HCT116 (cell line): ENCODE data around the gene MRGPRX4. TPM values are rescaled to one million over a fixed set of nuclear protein-coding genes. Genes with fewer than 3 reads are reported as not detected.
"Not testable (repeated sequence)": the region's sequence is repeated elsewhere in the genome, so short reads cannot be mapped to it uniquely, and the experiment has no call there.

Experiments used
- ATAC-seq: fragments of 200-7000 bp; cut with Tn5 transposase; 2 replicates; pipeline ENCODE4 v1.9.1; 2020; ENCODE audit warnings: mild to moderate bottlenecking, moderate library complexity
- BruUV-seq: library from RNA; stranded (reverse); fragments of 400-500 nt; replicated peaks from 2 replicates; lab custom pipeline; 2021; lab: Mats Ljungman, UMichigan
- CTCF ChIA-PET: fragments of 300-600 bp; sonication (Branson Sonifier 250); formaldehyde crosslinking; loops from one replicate; lab custom pipeline; 2021; ENCODE audit warnings: antibody characterized with exemption; lab: Charles Lee
- POLR2A ChIA-PET: fragments of 300-600, 350-600 bp; sonication (Branson Sonifier 250); formaldehyde crosslinking; loops from one replicate; lab custom pipeline; 2021; ENCODE audit warnings: antibody characterized with exemption; lab: Charles Lee
- RAD21 ChIA-PET, 2 experiments: fragments of 300-600 bp; sonication (Branson Sonifier 250); formaldehyde crosslinking; loops; one replicate each; lab custom pipeline; 2023; ENCODE audit warnings: low total read pairs in 2 of 2; ENCODE audit not compliant: uncharacterized antibody in 2 of 2, unreplicated experiment in 2 of 2, low non-redundant PET in 1 of 2; lab: Charles Lee
- DNase-seq: peaks from one replicate; pipeline ENCODE4 v3.0.0-alpha.2; 2010; ENCODE audit warnings: low read depth, low spot score
- H2AFZ ChIP-seq: fragments of 200-600 bp; shearing (Covaris generic), sonication (generic); 2 replicates; pipeline ENCODE4 v1.6.1; 2017; ENCODE audit warnings: low read depth, mixed run types, mixed read lengths, antibody characterized with exemption, low read length; ENCODE audit not compliant: poor library complexity, severe bottlenecking
- H3K27ac ChIP-seq: 2 replicates; pipeline ENCODE4 v1.5.1; 2012; ENCODE audit warnings: low read depth, low read length
- H3K27me3 ChIP-seq: fragments of 200-600 bp; sonication (generic); 2 replicates; pipeline ENCODE4 v1.6.1; 2016; ENCODE audit warnings: mixed run types, low read length, mixed read lengths; ENCODE audit not compliant: insufficient read depth
- H3K36me3 ChIP-seq, 2 experiments: fragments of 200-500 bp in 1 of 2; fragments of 200-600 bp in 1 of 2; sonication (Bioruptor generic) in 1 of 2; sonication (generic) in 1 of 2; 2 replicates each; pipeline versions ENCODE4 v1.5.1 to v1.6.1; 2014 to 2016; ENCODE audit warnings: low read length in 2 of 2, inconsistent platforms in 1 of 2, mixed read lengths in 1 of 2, mixed run types in 1 of 2; ENCODE audit not compliant: insufficient read depth in 2 of 2, control insufficient read depth in 1 of 2
- H3K4me1 ChIP-seq, 2 experiments: fragments of 200-600 bp in 1 of 2; sonication (generic) in 1 of 2; 2 replicates each; pipeline versions ENCODE4 v1.5.1 to v1.6.1; 2012 to 2017; ENCODE audit warnings: low read length in 2 of 2, inconsistent platforms in 1 of 2, mild to moderate bottlenecking in 1 of 2, mixed read lengths in 1 of 2, mixed run types in 1 of 2, moderate library complexity in 1 of 2; ENCODE audit not compliant: insufficient read depth in 2 of 2, control insufficient read depth in 1 of 2
- H3K4me2 ChIP-seq: fragments of 200-600 bp; sonication (generic); 2 replicates; pipeline ENCODE4 v1.6.1; 2017; ENCODE audit warnings: mixed run types, low read length, mixed read lengths
- H3K4me3 ChIP-seq, 2 experiments: fragments of 200-600 bp in 1 of 2; sonication (generic) in 1 of 2; replicated peaks in 1 of 2; 2 replicates each; pipeline ENCODE4 v1.5.1; 2011 to 2016; ENCODE audit warnings: low read length in 2 of 2, control low read depth in 1 of 2, low read depth in 1 of 2, mild to moderate bottlenecking in 1 of 2, mixed read lengths in 1 of 2, mixed run types in 1 of 2
- H3K79me2 ChIP-seq: fragments of 200-600 bp; sonication (generic); 2 replicates; pipeline ENCODE4 v1.6.1; 2017; ENCODE audit warnings: mild to moderate bottlenecking, mixed run types, low read length, moderate library complexity, mixed read lengths; ENCODE audit not compliant: insufficient read depth
- H3K9ac ChIP-seq: fragments of 200-600 bp; sonication (generic); 2 replicates; pipeline ENCODE4 v1.6.1; 2016; ENCODE audit warnings: low read length, mixed read lengths
- H3K9me2 ChIP-seq: fragments of 200-600 bp; sonication (generic), shearing (Covaris generic); 2 replicates; pipeline ENCODE4 v1.6.1; 2017; ENCODE audit warnings: mixed run types, mild to moderate bottlenecking, moderate library complexity; ENCODE audit not compliant: insufficient read depth
- H3K9me3 ChIP-seq, 2 experiments: fragments of 200-500 bp in 1 of 2; fragments of 200-600 bp in 1 of 2; sonication (Bioruptor generic) in 1 of 2; sonication (generic) in 1 of 2; 2 replicates each; pipeline ENCODE4 v1.6.1; 2014 to 2017; ENCODE audit warnings: low read length in 2 of 2, mixed read lengths in 2 of 2, inconsistent platforms in 1 of 2, low read depth in 1 of 2, mild to moderate bottlenecking in 1 of 2, mixed run types in 1 of 2, moderate library complexity in 1 of 2; ENCODE audit not compliant: control insufficient read depth in 1 of 2, insufficient read depth in 1 of 2
- H4K20me1 ChIP-seq: fragments of 200-600 bp; sonication (generic), shearing (Covaris generic); 2 replicates; pipeline ENCODE4 v1.6.1; 2017; ENCODE audit warnings: mixed run types, mild to moderate bottlenecking, moderate library complexity; ENCODE audit not compliant: insufficient read depth
- CBX3 ChIP-seq: IDR thresholded peaks from 2 replicates; pipeline ENCODE4 v1.6.1; 2012; ENCODE audit warnings: low read depth
- CEBPB ChIP-seq: IDR thresholded peaks from 2 replicates; pipeline ENCODE4 v1.6.1; 2012; ENCODE audit warnings: low read depth
- EGR1 ChIP-seq: IDR thresholded peaks from 2 replicates; pipeline ENCODE4 v1.6.1; 2012; ENCODE audit warnings: low read depth
- ELF1 ChIP-seq: IDR thresholded peaks from 2 replicates; pipeline ENCODE4 v1.6.1; 2012; ENCODE audit warnings: low read depth, borderline replicate concordance
- EZH2 ChIP-seq: fragments of 200-600 bp; sonication (generic); IDR thresholded peaks from 2 replicates; pipeline ENCODE4 v1.6.1; 2017; ENCODE audit warnings: antibody characterized with exemption, mixed run types
- EZH2phosphoT487 ChIP-seq: fragments of 200-600 bp; IDR thresholded peaks from 2 replicates; pipeline ENCODE4 v1.6.1; 2018; ENCODE audit warnings: antibody characterized with exemption, borderline replicate concordance
- JUND ChIP-seq: IDR thresholded peaks from 2 replicates; pipeline ENCODE4 v1.6.1; 2012
- MAX ChIP-seq: IDR thresholded peaks from 2 replicates; pipeline ENCODE4 v1.6.1; 2012
- POLR2A ChIP-seq: IDR thresholded peaks from 2 replicates; pipeline ENCODE4 v1.7.0; 2011; ENCODE audit warnings: borderline replicate concordance; ENCODE audit not compliant: insufficient read depth, insufficient read length; ENCODE audit errors: extremely low read depth
- POLR2AphosphoS5 ChIP-seq: IDR thresholded peaks from 2 replicates; pipeline ENCODE4 v1.6.1; 2011; ENCODE audit warnings: mild to moderate bottlenecking, low read depth, low read length, moderate library complexity
- REST ChIP-seq: IDR thresholded peaks from 2 replicates; pipeline ENCODE4 v1.6.1; 2012; ENCODE audit warnings: low read depth
- SIN3A ChIP-seq: IDR thresholded peaks from 2 replicates; pipeline ENCODE4 v1.6.1; 2012; ENCODE audit warnings: low read depth
- SP1 ChIP-seq: IDR thresholded peaks from 2 replicates; pipeline ENCODE4 v1.6.1; 2012; ENCODE audit warnings: low read depth
- SRF ChIP-seq: IDR thresholded peaks from 2 replicates; pipeline ENCODE4 v1.6.1; 2012; ENCODE audit warnings: low read depth
- YY1 ChIP-seq: IDR thresholded peaks from 2 replicates; pipeline ENCODE4 v1.6.1; 2011; ENCODE audit warnings: low read length, low read depth, moderate library complexity, mild to moderate bottlenecking; ENCODE audit not compliant: insufficient replicate concordance; ENCODE audit errors: extremely low read depth
- ZFX ChIP-seq: fragments of 450-650 bp; IDR thresholded peaks from 2 replicates; pipeline ENCODE4 v1.6.1; 2017
- intact Hi-C: fragments of 100-400 bp; cut with micrococcal nuclease; formaldehyde crosslinking; loops from 2 replicates; pipeline ENCODE4 v1.10.0; 2022
- total RNA-seq: library from RNA; stranded (reverse); gene quantifications from one replicate; pipeline ENCODE4 v1.2.1, GENCODE V29; 2021; ENCODE audit not compliant: unreplicated experiment

The MRGPRX4 gene
- total RNA-seq, 1 experiment from 2014 or later = not detected

GRCh38 chr11:18188796-18189195 lies 16.2 kb downstream of the MRGPRX4 start (continued):
- TF ChIP-seq EZH2 = no peak
- TF ChIP-seq, all 23 proteins: peak for 0

- ATAC-seq, H3K27ac ChIP-seq, BruUV-seq, H3K79me2 ChIP-seq, RAD21 ChIA-PET, H3K4me1 ChIP-seq, H3K9ac ChIP-seq, intact Hi-C loops, CTCF ChIA-PET, DNase-seq, H3K9me3 ChIP-seq, H2AFZ ChIP-seq, POLR2A ChIA-PET, H3K4me2 ChIP-seq, H4K20me1 ChIP-seq, H3K4me3 ChIP-seq, H3K36me3 ChIP-seq, H3K9me2 ChIP-seq: not testable (repeated sequence)
- peaks cover 22% of the 10 kb centered on the region for H3K27me3 ChIP-seq
These were observed 17.0 kb downstream of the MRGPRX4 start for GRCh38 chr11:18189476-18190245.

- Histone ChIP-seq H3K79me2 (no peaks in the 10 kb centered on the region), H3K4me2 (no peak overlapping the region), H3K4me3 (no peak overlapping the region), H3K9ac (no peak overlapping the region), H3K4me1 (no peaks in the 10 kb centered on the region), H3K27me3 (peaks cover 13% of the 10 kb centered on the region), H3K36me3 (no peaks in the 10 kb centered on the region), H3K9me2 (no peaks in the 10 kb centered on the region), H2AFZ (no peak overlapping the region), H3K27ac (no peak overlapping the region), H4K20me1 (no peaks in the 10 kb centered on the region), H3K9me3 (no peaks in the 10 kb centered on the region)
- POLR2A ChIA-PET = no interaction called here
- no peak for ATAC-seq
- RAD21 ChIA-PET = no interaction called here
- no TSS peak for BruUV-seq
- CTCF ChIA-PET = interaction anchor here (1.1 kb wide), 1 partner anchor 12 kb away, joined by 6 read pairs; no protein-coding TSS in a partner anchor
- no peak for DNase-seq
- intact Hi-C loops = no loop called here
- no peak for TF ChIP-seq EZH2
- no peak for TF ChIP-seq CEBPB
- TF ChIP-seq JUND = no peak
- TF ChIP-seq MAX = no peak
- TF ChIP-seq SRF = no peak
- no peak for TF ChIP-seq EGR1
- TF ChIP-seq ZFX = no peak
- no peak for TF ChIP-seq SP1
- TF ChIP-seq POLR2AphosphoS5 = no peak
- no peak for TF ChIP-seq REST
- TF ChIP-seq POLR2A = no peak
- TF ChIP-seq SIN3A = no peak
- TF ChIP-seq EZH2phosphoT487 = no peak
- TF ChIP-seq CBX3 = no peak
- no peak for TF ChIP-seq YY1
- TF ChIP-seq ELF1 = no peak
These were observed 18.7 kb downstream of the MRGPRX4 start for GRCh38 chr11:18191376-18191775.
